Duodenal mucosa (tissue), 2 donors: ENCODE data around the gene FGF18.
"Not testable (repeated sequence)": the region's sequence is repeated elsewhere in the genome, so short reads cannot be mapped to it uniquely, and the experiment has no call there.

Source experiments
- H3K27ac ChIP-seq: one replicate; pipeline ENCODE4 v1.7.0; 2013; ENCODE audit warnings: low read depth, low read length
- H3K27me3 ChIP-seq, 2 donors: one replicate each; pipeline ENCODE4 v1.7.0; 2013; ENCODE audit warnings: low read length in 2 of 2, control low read depth in 1 of 2; ENCODE audit not compliant: insufficient read depth in 2 of 2, control insufficient read depth in 1 of 2
- H3K36me3 ChIP-seq, 2 donors: one replicate each; pipeline ENCODE4 v1.7.0; 2013; ENCODE audit warnings: low read length in 2 of 2, control low read depth in 1 of 2; ENCODE audit not compliant: insufficient read depth in 2 of 2, control insufficient read depth in 1 of 2
- H3K4me1 ChIP-seq, 2 donors: one replicate each; pipeline ENCODE4 v1.7.0; 2013; ENCODE audit warnings: low read length in 2 of 2, control low read depth in 1 of 2; ENCODE audit not compliant: insufficient read depth in 2 of 2, control insufficient read depth in 1 of 2
- H3K4me3 ChIP-seq, 2 donors: one replicate each; pipeline ENCODE4 v1.7.0; 2013; ENCODE audit warnings: low read length in 2 of 2, low read depth in 1 of 2
- H3K9ac ChIP-seq, 2 donors: one replicate each; pipeline ENCODE4 v1.7.0; 2013; ENCODE audit warnings: low read length in 2 of 2, low read depth in 1 of 2
- H3K9me3 ChIP-seq, 2 donors: one replicate each; pipeline ENCODE4 v1.7.0; 2013; ENCODE audit warnings: low read length in 2 of 2, control low read depth in 1 of 2; ENCODE audit not compliant: control insufficient read depth in 1 of 2

FGF18 gene

GRCh38 chr5:171493646-171494393 is 74.4 kb downstream of the FGF18 start:
- no peak overlapping the region for H3K4me3 ChIP-seq
- no peak overlapping the region for H3K27ac ChIP-seq
- H3K36me3 ChIP-seq: no peaks in the 10 kb centered on the region
- H3K9ac ChIP-seq: no peak overlapping the region
- no peaks in the 10 kb centered on the region for H3K27me3 ChIP-seq
- H3K4me1 ChIP-seq: no peaks in the 10 kb centered on the region
- H3K9me3 ChIP-seq: no peaks in the 10 kb centered on the region

DNA sequence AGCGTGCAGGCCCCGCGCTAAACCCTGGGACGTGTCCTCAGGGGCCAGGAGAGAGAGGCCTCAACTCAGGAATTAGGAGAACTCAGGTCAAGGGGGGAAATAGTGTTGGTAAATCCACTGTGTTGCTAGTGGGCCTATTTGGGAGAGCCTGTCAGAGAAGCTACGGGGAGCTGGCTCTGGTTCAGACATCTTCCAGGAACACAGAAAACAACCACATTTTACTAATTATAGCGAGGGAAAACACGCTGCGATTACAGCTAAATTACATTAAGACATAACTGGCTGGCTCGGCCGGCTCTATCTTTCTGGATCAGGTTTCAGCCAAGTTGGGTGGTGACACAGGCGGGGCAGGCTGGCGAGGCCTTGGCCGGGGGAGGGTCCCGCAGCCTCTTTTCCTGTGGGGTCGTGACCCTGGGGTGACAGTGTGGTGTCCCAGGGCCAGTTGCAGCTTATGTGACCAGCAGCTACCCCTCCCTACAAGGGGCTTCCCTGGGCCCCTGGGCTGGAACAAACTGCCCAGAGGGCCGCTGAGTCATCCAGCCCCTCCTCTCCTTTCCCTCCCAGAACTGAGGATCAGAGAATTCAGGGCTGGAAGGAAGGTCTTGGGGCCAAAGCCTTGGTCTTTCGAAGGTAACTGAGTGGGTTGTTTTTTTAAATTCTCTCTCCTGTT is 75.1 kb downstream of the FGF18 start:
- Histone ChIP-seq H3K4me1 (no peaks in the 10 kb centered on the region), H3K9me3 (no peaks in the 10 kb centered on the region), H3K4me3 (no peak overlapping the region), H3K27ac (no peak overlapping the region), H3K27me3 (no peaks in the 10 kb centered on the region), H3K36me3 (no peaks in the 10 kb centered on the region), H3K9ac (no peak overlapping the region)

- Histone ChIP-seq H3K27me3 (no peaks in the 10 kb centered on the region), H3K9me3 (no peaks in the 10 kb centered on the region), H3K36me3 (no peaks in the 10 kb centered on the region), H3K27ac (no peak overlapping the region), H3K9ac (no peak overlapping the region), H3K4me1 (no peaks in the 10 kb centered on the region), H3K4me3 (no peak overlapping the region)
Measured at GRCh38 chr5:171495122-171495700, 75.8 kb downstream of the FGF18 start.

DNA sequence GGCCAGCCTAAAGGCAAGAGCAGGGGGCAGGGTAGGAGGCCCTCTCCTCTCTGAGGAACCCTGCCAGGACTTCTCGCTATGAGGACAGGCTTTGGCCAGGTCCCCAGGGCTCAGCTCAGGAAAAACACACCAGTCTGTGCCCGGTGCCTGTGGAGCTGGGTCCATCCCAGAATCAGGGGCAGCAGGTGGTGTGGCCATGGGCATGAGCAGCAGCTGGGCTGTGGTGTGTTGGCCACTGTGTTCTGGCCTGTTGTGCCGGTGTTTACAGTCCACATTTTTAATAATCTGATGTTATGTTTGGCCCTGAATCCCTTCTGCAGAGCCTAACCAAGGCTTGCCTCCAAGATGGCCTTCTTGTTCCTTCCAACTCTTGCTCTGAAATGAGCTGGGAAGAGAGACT is 77.0 kb downstream of the FGF18 start:
- Histone ChIP-seq H3K9ac (no peak overlapping the region), H3K27ac (no peak overlapping the region), H3K4me1 (no peaks in the 10 kb centered on the region), H3K36me3 (no peaks in the 10 kb centered on the region), H3K9me3 (no peaks in the 10 kb centered on the region), H3K4me3 (no peak overlapping the region), H3K27me3 (no peaks in the 10 kb centered on the region)

DNA sequence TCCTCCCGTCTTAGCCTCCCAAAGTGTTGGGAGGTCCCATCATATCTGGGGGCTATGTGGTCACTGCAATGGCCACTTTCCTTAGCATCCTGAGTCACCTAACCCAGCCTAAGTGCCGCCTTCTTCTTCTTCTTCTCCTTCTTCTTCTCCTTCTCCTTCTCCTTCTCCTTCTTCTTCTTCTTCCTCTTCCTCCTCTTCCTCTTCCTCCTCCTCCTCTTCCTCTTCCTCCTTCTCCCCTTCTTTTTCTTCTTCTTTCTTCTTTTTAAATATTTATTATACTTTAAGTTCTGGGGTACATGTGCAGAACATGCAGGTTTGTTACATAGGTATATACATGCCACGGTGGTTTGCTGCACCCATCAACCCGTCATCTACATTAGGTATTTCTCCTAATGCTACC is 78.0 kb downstream of the FGF18 start:
- H3K36me3 ChIP-seq, H3K27me3 ChIP-seq, H3K9ac ChIP-seq, H3K4me3 ChIP-seq, H3K27ac ChIP-seq, H3K4me1 ChIP-seq, H3K9me3 ChIP-seq: not testable (repeated sequence)

DNA sequence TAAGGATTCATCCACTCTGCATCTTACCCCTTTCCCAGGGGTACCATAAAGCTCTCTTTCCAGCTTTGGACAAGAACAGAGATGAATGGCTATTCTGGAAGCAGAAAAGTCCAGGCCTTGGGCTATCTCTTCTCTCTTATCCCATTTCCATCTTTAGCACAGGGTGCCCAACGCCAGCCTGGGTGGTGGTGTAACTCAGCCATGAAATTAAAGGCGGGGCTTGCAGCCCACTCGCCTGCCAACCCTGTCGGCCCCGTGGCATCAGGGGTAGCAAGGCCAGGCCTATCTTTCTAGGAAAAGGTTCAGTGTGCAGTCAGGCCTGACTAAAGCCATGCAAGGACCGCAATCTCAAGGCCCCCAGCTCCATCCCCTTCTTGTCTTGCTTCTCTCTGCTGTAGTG is 78.7 kb downstream of the FGF18 start:
- Histone ChIP-seq H3K4me3 (no peak overlapping the region), H3K4me1 (no peaks in the 10 kb centered on the region), H3K36me3 (no peaks in the 10 kb centered on the region), H3K27ac (no peak overlapping the region), H3K9ac (no peak overlapping the region), H3K27me3 (no peaks in the 10 kb centered on the region), H3K9me3 (no peaks in the 10 kb centered on the region)

DNA sequence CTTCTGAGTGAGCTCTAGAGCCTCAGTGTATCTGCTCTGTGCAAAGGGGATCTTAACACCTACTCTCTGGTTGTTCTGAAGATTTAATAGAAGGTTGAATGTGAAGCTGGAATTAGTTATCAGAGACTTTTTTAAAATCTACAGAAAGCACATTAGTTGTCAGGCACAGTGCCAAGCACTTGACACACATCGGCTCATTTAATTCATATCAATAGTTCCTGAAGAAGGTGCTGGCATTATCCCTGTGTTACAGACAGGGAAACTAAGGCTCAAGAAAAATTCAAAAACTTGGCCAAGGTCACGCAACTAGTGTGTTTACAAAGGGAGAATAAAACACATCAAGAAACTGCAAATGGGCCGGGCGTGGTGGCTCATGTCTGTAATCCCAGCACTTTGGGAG is 80.2 kb downstream of the FGF18 start:
- Histone ChIP-seq H3K4me1 (no peaks in the 10 kb centered on the region), H3K27me3 (no peaks in the 10 kb centered on the region), H3K36me3 (no peaks in the 10 kb centered on the region), H3K9me3 (no peaks in the 10 kb centered on the region), H3K27ac (no peak overlapping the region), H3K4me3 (no peak overlapping the region), H3K9ac (no peak overlapping the region)

DNA sequence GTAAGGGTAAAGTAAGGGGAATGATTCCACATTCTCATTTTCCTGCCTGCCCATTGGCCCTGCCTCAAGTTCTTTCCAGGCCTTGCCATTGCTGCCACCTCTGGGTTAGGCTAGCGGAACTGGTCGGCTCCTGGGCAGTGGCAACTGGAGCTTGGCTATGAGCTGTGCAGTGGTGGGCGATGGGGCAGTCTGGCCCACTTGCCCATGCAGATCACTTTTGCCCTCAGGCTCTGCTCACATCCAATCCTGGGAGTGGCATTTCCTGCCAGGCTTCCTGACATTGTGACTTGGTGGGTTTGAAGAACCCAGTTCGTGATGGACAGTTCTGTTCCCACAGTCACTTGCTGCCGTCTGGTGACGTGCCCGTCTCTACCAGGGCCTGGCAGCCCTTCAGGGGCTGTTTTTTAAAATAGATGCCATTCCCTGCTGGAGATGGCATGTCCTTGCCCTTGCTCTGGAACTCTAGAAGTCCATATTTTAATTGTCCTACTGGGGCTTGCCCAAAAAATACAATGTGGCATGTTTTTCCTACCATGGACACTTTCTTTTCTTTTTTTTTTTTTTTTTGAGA is 86.1 kb downstream of the FGF18 start:
- Histone ChIP-seq H3K36me3 (no peaks in the 10 kb centered on the region), H3K4me1 (no peaks in the 10 kb centered on the region), H3K4me3 (no peak overlapping the region), H3K27ac (no peak overlapping the region), H3K9me3 (no peaks in the 10 kb centered on the region), H3K27me3 (no peaks in the 10 kb centered on the region), H3K9ac (no peak overlapping the region)

DNA sequence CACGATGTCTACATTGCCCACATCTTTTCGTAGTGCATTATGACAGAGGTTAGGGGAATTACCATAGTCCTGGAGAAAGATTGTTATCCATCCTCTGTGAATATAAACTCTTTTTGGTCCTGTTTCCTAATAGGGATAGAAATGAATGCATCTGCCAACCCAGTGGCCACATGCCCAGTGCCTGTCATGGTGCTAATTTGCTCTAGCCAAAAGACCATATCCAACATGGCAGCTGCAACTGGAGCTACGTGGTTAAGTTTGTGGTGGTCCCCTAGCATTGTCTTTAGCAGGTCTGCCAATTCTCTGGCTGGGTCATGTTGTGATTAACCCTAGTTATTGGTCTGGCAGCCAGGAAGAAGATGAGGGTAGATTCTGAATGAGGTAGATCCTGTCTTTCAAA is 87.5 kb downstream of the FGF18 start:
- Histone ChIP-seq H3K4me3 (no peak overlapping the region), H3K4me1 (no peaks in the 10 kb centered on the region), H3K9me3 (no peaks in the 10 kb centered on the region), H3K9ac (no peak overlapping the region), H3K27ac (no peak overlapping the region), H3K36me3 (no peaks in the 10 kb centered on the region), H3K27me3 (no peaks in the 10 kb centered on the region)
